Keratinocyte (primary cell): ENCODE results near the gene CHRM1.

Experiments
- CTCF ChIP-seq, 3 experiments: IDR thresholded peaks in 1 of 3; conservative IDR thresholded peaks in 1 of 3; optimal IDR thresholded peaks in 1 of 3; 2 replicates in 2 of 3; 3 replicates in 1 of 3; pipeline versions ENCODE3 to v1.5.1; 2011; ENCODE audit warnings: low read length in 3 of 3, mild to moderate bottlenecking in 3 of 3, moderate library complexity in 2 of 3, control low read depth in 1 of 3, inconsistent platforms in 1 of 3; ENCODE audit not compliant: insufficient read depth in 2 of 3; ENCODE audit errors: extremely low read depth in 1 of 3
- EZH2 ChIP-seq: IDR thresholded peaks from one replicate; pipeline ENCODE4 v1.6.1; 2012; ENCODE audit warnings: inconsistent platforms, mild to moderate bottlenecking, low read length, moderate library complexity

- TF ChIP-seq CTCF (optimal IDR thresholded peaks at IDR 0.05 in 1 of 3, IDR thresholded peaks at IDR 0.05 in 1 of 3, conservative IDR thresholded peaks at IDR 0.05 in 1 of 3; ENCODE audit: extremely low read depth in 1 of 3, insufficient read depth in 2 of 3, low read length in 3 of 3): peak; percentile 26 to 72 (median 65)
- no peak for TF ChIP-seq EZH2
Observed at GRCh38 chr11:62922653-62923431, 1.7 kb upstream of the CHRM1 start.
